ENCODE data around the gene ARFRP1. TPM values are rescaled to one million over a fixed set of nuclear protein-coding genes. Genes with fewer than 3 reads are reported as not detected.

The ARFRP1 gene
- total and polyA plus RNA-seq, 2 donors (not counting 1 experiment from before 2014, with no cell fraction given), result 41.0 to 75.5 TPM

- no peak for TF ChIP-seq CTCF (IDR thresholded peaks at IDR 0.05)
- no peaks in the 10 kb centered on the region for H3K9me3 Mint-ChIP-seq (ENCODE audit: insufficient read depth)
- POLR2A ChIA-PET, result no interaction called here
- WGBS (ENCODE audit: insufficient coverage), result 96% methylated on average over 11 of the region's 13 CpGs
- Histone ChIP-seq H3K9me3 (ENCODE audit: control extremely low read depth in 1 of 3, control insufficient read depth in 2 of 3, insufficient read depth in 1 of 3, low read length in 2 of 3) (no peaks in the 10 kb centered on the region), H3K4me3 (ENCODE audit: control extremely low read depth in 1 of 5, extremely low read depth in 1 of 5, insufficient read depth in 1 of 5, low read depth in 2 of 5, low read length in 4 of 5) (no peak overlapping the region), H2AFZ (ENCODE audit: insufficient read depth, low read depth, low read length, poor library complexity, severe bottlenecking) (no peak overlapping the region), H4K20me1 (ENCODE audit: control insufficient read depth, insufficient read depth, low read length, poor library complexity, severe bottlenecking) (no peaks in the 10 kb centered on the region), H3K79me2 (ENCODE audit: control insufficient read depth, insufficient read depth, low read length) (no peaks in the 10 kb centered on the region), H3K4me1 (ENCODE audit: control insufficient read depth in 2 of 2, insufficient read depth in 2 of 2, low read length in 2 of 2) (no peaks in the 10 kb centered on the region), H3K27ac (ENCODE audit: low read length in 2 of 2) (no peak overlapping the region), H3K4me2 (replicated peaks; ENCODE audit: low read depth, low read length, poor library complexity, severe bottlenecking) (no peak overlapping the region), H3K27me3 (replicated peaks in 1 of 4; ENCODE audit: control extremely low read depth in 1 of 4, control insufficient read depth in 3 of 4, insufficient read depth in 4 of 4, low read length in 3 of 4) (no peaks in the 10 kb centered on the region), H3K9ac (ENCODE audit: low read length) (no peak overlapping the region), H3K36me3 (replicated peaks in 1 of 2; ENCODE audit: control extremely low read depth in 1 of 2, control insufficient read depth in 1 of 2, extremely low read depth in 1 of 2, insufficient read depth in 2 of 2, low read length in 1 of 2) (peaks cover 0 to 6% of the 10 kb centered on the region in 2 experiments)
- CTCF ChIA-PET, result no interaction called here
- intact Hi-C loops (cut with micrococcal nuclease), result no loop called here
- DNase-seq (no peak), ATAC-seq (ENCODE audit: low read depth) (no peak)
- no peaks in the 10 kb centered on the region for H3K4me1 Mint-ChIP-seq
- no peak overlapping the region for H3K4me3 Mint-ChIP-seq
- H3K27ac Mint-ChIP-seq, result no peak overlapping the region
- no peaks in the 10 kb centered on the region for H3K27me3 Mint-ChIP-seq
Observed at GRCh38 chr20:63680427-63680826, 27.3 kb downstream of the ARFRP1 start.

- ChIA-PET POLR2A (no interaction called here), CTCF (interaction anchor here (0.7 kb wide), 1 partner anchor 463 kb away, joined by 3 read pairs; no protein-coding TSS in a partner anchor)
- Mint-ChIP-seq H3K4me3 (no peak overlapping the region), H3K27ac (no peak overlapping the region), H3K9me3 (ENCODE audit: insufficient read depth) (no peaks in the 10 kb centered on the region), H3K4me1 (no peaks in the 10 kb centered on the region), H3K27me3 (no peaks in the 10 kb centered on the region)
- no peak for DNase-seq
- Histone ChIP-seq H3K9me3 (ENCODE audit: control extremely low read depth in 1 of 3, control insufficient read depth in 2 of 3, insufficient read depth in 1 of 3, low read length in 2 of 3) (no peaks in the 10 kb centered on the region), H2AFZ (ENCODE audit: insufficient read depth, low read depth, low read length, poor library complexity, severe bottlenecking) (no peak overlapping the region), H3K4me3 (ENCODE audit: control extremely low read depth in 1 of 5, extremely low read depth in 1 of 5, insufficient read depth in 1 of 5, low read depth in 2 of 5, low read length in 4 of 5) (no peak overlapping the region), H3K27me3 (replicated peaks in 1 of 4; ENCODE audit: control extremely low read depth in 1 of 4, control insufficient read depth in 3 of 4, insufficient read depth in 4 of 4, low read length in 3 of 4) (no peaks in the 10 kb centered on the region), H3K79me2 (ENCODE audit: control insufficient read depth, insufficient read depth, low read length) (no peaks in the 10 kb centered on the region), H3K4me1 (ENCODE audit: control insufficient read depth in 2 of 2, insufficient read depth in 2 of 2, low read length in 2 of 2) (no peaks in the 10 kb centered on the region), H3K4me2 (replicated peaks; ENCODE audit: low read depth, low read length, poor library complexity, severe bottlenecking) (no peak overlapping the region), H4K20me1 (ENCODE audit: control insufficient read depth, insufficient read depth, low read length, poor library complexity, severe bottlenecking) (no peaks in the 10 kb centered on the region), H3K27ac (ENCODE audit: low read length in 2 of 2) (no peak overlapping the region), H3K36me3 (replicated peaks in 1 of 2; ENCODE audit: control extremely low read depth in 1 of 2, control insufficient read depth in 1 of 2, extremely low read depth in 1 of 2, insufficient read depth in 2 of 2, low read length in 1 of 2) (peaks cover 0 to 6% of the 10 kb centered on the region in 2 experiments), H3K9ac (ENCODE audit: low read length) (no peak overlapping the region)
- 95% methylated on average over 19 of the region's 19 CpGs for WGBS (ENCODE audit: insufficient coverage)
- intact Hi-C loops (cut with micrococcal nuclease), result no loop called here
- TF ChIP-seq CTCF (IDR thresholded peaks at IDR 0.05) (no peak), EZH2 (IDR thresholded peaks at IDR 0.05; ENCODE audit: borderline replicate concordance, insufficient read depth, low read depth, low read length, poor library complexity, severe bottlenecking) (no peak)
- no peak for ATAC-seq (ENCODE audit: low read depth)
Observed at GRCh38 chr20:63679799-63680305, 27.9 kb downstream of the ARFRP1 start.
